ENCODE results near the gene C1QTNF6. TPM values are rescaled to one million over a fixed set of nuclear protein-coding genes. Genes with fewer than 3 reads are reported as not detected.

C1QTNF6 gene
- total RNA-seq, 1 experiment from 2014 or later = 85.9 TPM

- Histone ChIP-seq H3F3A (ENCODE audit: insufficient read depth, low read depth) (peaks cover 25% of the 10 kb centered on the region), H2AFZ (no peak overlapping the region), H3K9me2 (ENCODE audit: insufficient read depth) (no peaks in the 10 kb centered on the region), H3K27ac (no peak overlapping the region), H3K4me2 (no peak overlapping the region), H3K27me3 (ENCODE audit: insufficient read depth, low read depth) (no peaks in the 10 kb centered on the region), H3K36me3 (ENCODE audit: low read depth) (no peaks in the 10 kb centered on the region), H3K4me1 (replicated peaks; ENCODE audit: insufficient read depth) (peaks cover 13% of the 10 kb centered on the region), H3K79me2 (ENCODE audit: low read depth) (no peaks in the 10 kb centered on the region), H3K9me3 (ENCODE audit: insufficient read depth, low read depth) (no peaks in the 10 kb centered on the region; the same call in 1 of the 2 replicates), H4K20me1 (ENCODE audit: insufficient read depth) (no peaks in the 10 kb centered on the region), H3K4me3 (no peak overlapping the region)
- TF ChIP-seq EZH2 (IDR thresholded peaks at IDR 0.05; ENCODE audit: low read depth) = no peak
- TF ChIP-seq, protein P1, sequence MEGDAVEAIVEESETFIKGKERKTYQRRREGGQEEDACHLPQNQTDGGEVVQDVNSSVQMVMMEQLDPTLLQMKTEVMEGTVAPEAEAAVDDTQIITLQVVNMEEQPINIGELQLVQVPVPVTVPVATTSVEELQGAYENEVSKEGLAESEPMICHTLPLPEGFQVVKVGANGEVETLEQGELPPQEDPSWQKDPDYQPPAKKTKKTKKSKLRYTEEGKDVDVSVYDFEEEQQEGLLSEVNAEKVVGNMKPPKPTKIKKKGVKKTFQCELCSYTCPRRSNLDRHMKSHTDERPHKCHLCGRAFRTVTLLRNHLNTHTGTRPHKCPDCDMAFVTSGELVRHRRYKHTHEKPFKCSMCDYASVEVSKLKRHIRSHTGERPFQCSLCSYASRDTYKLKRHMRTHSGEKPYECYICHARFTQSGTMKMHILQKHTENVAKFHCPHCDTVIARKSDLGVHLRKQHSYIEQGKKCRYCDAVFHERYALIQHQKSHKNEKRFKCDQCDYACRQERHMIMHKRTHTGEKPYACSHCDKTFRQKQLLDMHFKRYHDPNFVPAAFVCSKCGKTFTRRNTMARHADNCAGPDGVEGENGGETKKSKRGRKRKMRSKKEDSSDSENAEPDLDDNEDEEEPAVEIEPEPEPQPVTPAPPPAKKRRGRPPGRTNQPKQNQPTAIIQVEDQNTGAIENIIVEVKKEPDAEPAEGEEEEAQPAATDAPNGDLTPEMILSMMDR (conservative IDR thresholded peaks at IDR 0.05) = no peak
- ChIA-PET POLR2A (ENCODE audit: unreplicated experiment) (no interaction called here), CTCF (no interaction called here)
- BruUV-seq (replicated peaks) = no TSS peak
- no peak for DNase-seq
- intact Hi-C loops (cut with micrococcal nuclease; ENCODE audit: unreplicated experiment) = no loop called here
Observed at GRCh38 chr22:37223965-37224551, 36.0 kb upstream of the C1QTNF6 start.

DNA sequence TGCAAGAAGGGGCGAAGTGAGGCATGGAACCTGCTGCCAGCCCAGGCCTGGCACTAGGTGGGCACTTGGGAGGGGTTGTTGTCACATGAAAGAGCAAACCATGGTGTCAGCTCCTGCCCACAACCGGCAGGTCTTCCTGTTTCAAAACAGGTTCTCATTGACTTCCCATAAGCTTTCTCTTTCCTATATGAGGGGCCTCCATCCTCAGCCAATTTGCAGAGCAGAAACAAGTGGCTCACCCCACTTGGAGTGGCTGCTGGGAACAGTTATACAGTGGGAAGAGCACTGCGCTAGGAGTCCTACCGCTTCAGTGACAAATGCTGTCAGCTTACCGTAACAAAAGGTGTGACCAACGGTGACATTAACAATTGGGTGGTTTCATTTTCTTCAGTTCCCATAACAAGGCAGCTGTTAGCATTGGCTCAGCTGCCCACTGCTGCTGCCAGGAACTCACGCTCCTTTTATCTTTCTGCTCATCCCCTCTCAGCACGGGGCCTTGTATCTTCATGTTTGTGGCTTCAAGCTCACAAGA is 34.5 kb upstream of the C1QTNF6 start:
- H2AFZ ChIP-seq = no peak overlapping the region
- H3K4me3 ChIP-seq = no peak overlapping the region
- no peak overlapping the region for H3K27ac ChIP-seq
- TF ChIP-seq EZH2 (IDR thresholded peaks at IDR 0.05; ENCODE audit: low read depth) = no peak
- TF ChIP-seq, protein P1 (conservative IDR thresholded peaks at IDR 0.05) = no peak
- ChIA-PET POLR2A (ENCODE audit: unreplicated experiment) (no interaction called here), CTCF (interaction anchor here (0.6 kb wide), 1 partner anchor 95 kb away, joined by 6 read pairs; no protein-coding TSS in a partner anchor)
- no peaks in the 10 kb centered on the region; the same call in 1 of the 2 replicates for H3K9me3 ChIP-seq (ENCODE audit: insufficient read depth, low read depth)
- intact Hi-C loops (cut with micrococcal nuclease; ENCODE audit: unreplicated experiment) = no loop called here
- H3K4me2 ChIP-seq = no peak overlapping the region
- no peaks in the 10 kb centered on the region for H3K79me2 ChIP-seq (ENCODE audit: low read depth)
- peaks cover 11% of the 10 kb centered on the region; the same call in 1 of the 2 replicates for H3F3A ChIP-seq (ENCODE audit: insufficient read depth, low read depth)
- H3K9me2 ChIP-seq (ENCODE audit: insufficient read depth) = no peaks in the 10 kb centered on the region
- H3K27me3 ChIP-seq (ENCODE audit: insufficient read depth, low read depth) = no peaks in the 10 kb centered on the region
- H4K20me1 ChIP-seq (ENCODE audit: insufficient read depth) = no peaks in the 10 kb centered on the region
- no peak for DNase-seq
- no peaks in the 10 kb centered on the region for H3K4me1 ChIP-seq (replicated peaks; ENCODE audit: insufficient read depth)
- no TSS peak for BruUV-seq (replicated peaks)
- no peaks in the 10 kb centered on the region for H3K36me3 ChIP-seq (ENCODE audit: low read depth)

DNA sequence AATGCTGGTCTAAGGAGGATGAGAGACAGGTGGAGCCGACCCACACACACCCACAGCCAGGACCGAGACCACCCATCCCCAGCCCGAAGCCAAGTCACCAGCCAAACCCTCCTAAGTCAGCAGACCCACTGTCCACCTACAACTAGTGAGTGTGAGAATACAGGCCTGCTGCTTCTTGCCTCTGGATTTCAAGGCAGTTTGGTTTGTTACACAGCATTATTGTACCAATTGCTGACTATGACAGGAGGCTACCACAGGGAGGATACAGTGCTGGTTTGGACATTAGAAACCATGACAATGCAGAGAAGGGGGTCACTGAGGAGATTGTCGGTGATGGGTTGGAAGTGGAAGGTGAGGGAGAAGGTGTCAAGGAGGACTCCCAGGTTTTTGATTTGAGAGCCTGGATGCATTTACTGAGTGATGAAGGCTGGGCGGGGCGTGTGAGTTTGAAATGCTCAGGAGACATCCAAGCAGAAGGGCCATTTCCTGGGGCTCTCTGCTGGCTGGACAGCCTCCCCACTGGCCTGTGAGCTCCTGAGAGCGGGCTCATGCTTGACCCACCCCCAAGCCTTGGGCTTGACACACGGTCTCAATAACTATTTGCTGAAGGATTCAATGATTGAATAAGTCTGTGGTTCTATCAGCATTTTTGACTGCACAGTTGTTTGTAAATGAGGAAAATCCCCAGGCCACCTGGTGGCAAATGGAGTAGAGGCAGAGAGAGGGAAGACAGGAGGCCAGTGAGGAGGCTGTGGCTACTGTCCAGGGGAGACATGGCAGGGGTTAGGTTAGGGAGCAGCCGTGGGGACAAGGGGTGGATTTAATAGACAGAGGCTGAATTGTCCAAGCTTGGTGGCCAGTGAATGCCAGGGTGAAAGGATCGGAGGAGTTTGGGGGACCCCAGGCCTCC is 33.6 kb upstream of the C1QTNF6 start:
- no peak for TF ChIP-seq EZH2 (IDR thresholded peaks at IDR 0.05; ENCODE audit: low read depth)
- TF ChIP-seq, protein P1 (conservative IDR thresholded peaks at IDR 0.05) = no peak; the same call in 1 of the 2 replicates
- intact Hi-C loops (cut with micrococcal nuclease; ENCODE audit: unreplicated experiment) = no loop called here
- ChIA-PET POLR2A (ENCODE audit: unreplicated experiment) (no interaction called here), CTCF (no interaction called here)
- Histone ChIP-seq H3K79me2 (ENCODE audit: low read depth) (no peaks in the 10 kb centered on the region), H3F3A (ENCODE audit: insufficient read depth, low read depth) (peaks cover 11% of the 10 kb centered on the region; the same call in 1 of the 2 replicates), H3K9me3 (ENCODE audit: insufficient read depth, low read depth) (no peaks in the 10 kb centered on the region; the same call in 1 of the 2 replicates), H3K4me2 (no peak overlapping the region), H3K27ac (no peak overlapping the region), H3K4me3 (no peak overlapping the region), H2AFZ (no peak overlapping the region), H3K36me3 (ENCODE audit: low read depth) (no peaks in the 10 kb centered on the region), H3K27me3 (ENCODE audit: insufficient read depth, low read depth) (no peaks in the 10 kb centered on the region), H4K20me1 (ENCODE audit: insufficient read depth) (no peaks in the 10 kb centered on the region), H3K4me1 (replicated peaks; ENCODE audit: insufficient read depth) (no peaks in the 10 kb centered on the region), H3K9me2 (ENCODE audit: insufficient read depth) (no peaks in the 10 kb centered on the region)
- no peak for DNase-seq
- no TSS peak for BruUV-seq (replicated peaks)

Data from PC-9 (cell line).